Esophagus squamous epithelium (tissue), 5 donors: Measurements from ENCODE around the gene SV2A. TPM values are rescaled to one million over a fixed set of nuclear protein-coding genes. Genes with fewer than 3 reads are reported as not detected.
A peak's percentile ranks its signal among the peaks of the same experiment; 100 is the strongest.

ENCODE experiments used
- DNase-seq: peaks from one replicate; lab custom pipeline; 2025; lab: John Stamatoyannopoulos, UW
- H3K27ac ChIP-seq, 4 donors: fragments of 200-600 bp; sonication (generic); one replicate each; pipeline ENCODE4 v1.5.1; 2016 to 2019; ENCODE audit warnings: mild to moderate bottlenecking in 1 of 4
- H3K27me3 ChIP-seq, 4 donors: fragments of 200-600 bp; sonication (generic); 1 replicate in 3 of 4; 2 replicates in 1 of 4; pipeline versions ENCODE4 v1.5.1 to v1.6.0; 2017 to 2021; ENCODE audit warnings: antibody characterized with exemption in 1 of 4
- H3K36me3 ChIP-seq, 3 donors: fragments of 200-600 bp; sonication (generic); one replicate each; pipeline ENCODE4 v1.5.1; 2016 to 2019
- H3K4me1 ChIP-seq, 3 donors: fragments of 200-600 bp; sonication (generic); one replicate each; pipeline ENCODE4 v1.5.1; 2017 to 2019
- H3K4me3 ChIP-seq, 4 donors: fragments of 200-600 bp; sonication (generic); 1 replicate in 3 of 4; 2 replicates in 1 of 4; pipeline ENCODE4 v1.5.1; 2016 to 2019; ENCODE audit warnings: mild to moderate bottlenecking in 2 of 4, moderate library complexity in 1 of 4
- H3K9me3 ChIP-seq, 3 donors: fragments of 200-600 bp; sonication (generic); one replicate each; pipeline ENCODE4 v1.5.1; 2016 to 2019
- CTCF ChIP-seq, 6 experiments: fragments of 450-650 bp in 4 of 6; fragments of 200-600 bp in 2 of 6; sonication (generic) in 2 of 6; IDR thresholded peaks; one replicate each; pipeline ENCODE4 v1.5.1; 2016 to 2019; ENCODE audit warnings: antibody characterized with exemption in 6 of 6, mild to moderate bottlenecking in 4 of 6, moderate library complexity in 4 of 6
- POLR2A ChIP-seq, 4 donors: fragments of 450-650 bp; IDR thresholded peaks; one replicate each; pipeline ENCODE4 v1.6.1; 2017; ENCODE audit warnings: antibody characterized with exemption in 4 of 4, mild to moderate bottlenecking in 4 of 4, moderate library complexity in 3 of 4
- WGBS, 2 donors: methylation state at CpG; one replicate each; pipeline ENCODE4 v1.1.5; 2018; 5-methylcytosine and 5-hydroxymethylcytosine counted together
- intact Hi-C: fragments of 100-400 bp; cut with DNase I; formaldehyde crosslinking; loops from one replicate; pipeline ENCODE4 v1.15.0; 2022
- total RNA-seq, 4 donors: library from RNA; depleted of rRNA; stranded (reverse); fragments of >200 nt; gene quantifications; one replicate each; pipeline ENCODE4 v1.1.0, GENCODE V29; 2016
- donor health status: DM: yes; HTN: yes; CAD: no.

Gene SV2A
- total RNA-seq, 4 donors from 2014 or later, result 0.11 to 2.1 (median 1.1) TPM

GRCh38 chr1:149916898-149917252, 769 bp downstream of the SV2A start:
- no peaks in the 10 kb centered on the region for H3K9me3 ChIP-seq
- H3K36me3 ChIP-seq, result peaks cover 0 to 5% (median 0%) of the 10 kb centered on the region in 3 donors
- H3K27ac ChIP-seq, result peak overlapping the region in 1 of 4 donors; percentile 29
- H3K27me3 ChIP-seq, result peaks cover 0 to 11% (median 0%) of the 10 kb centered on the region in 4 donors
- 11 to 21% methylated on average over 9 to 10 of the region's 10 CpGs for WGBS, 2 donors
- H3K4me1 ChIP-seq, result peaks cover 6 to 25% (median 11%) of the 10 kb centered on the region in 3 donors
- peak overlapping the region in 3 of 4 donors; percentile 50 to 76 (median 52) for H3K4me3 ChIP-seq
- TF ChIP-seq POLR2A (IDR thresholded peaks at IDR 0.05), result no peak
- TF ChIP-seq CTCF (IDR thresholded peaks at IDR 0.05), result no peak
- intact Hi-C loops, result no loop called here
- DNase-seq, result no peak

- Histone ChIP-seq H3K27me3 (peaks cover 0 to 11% (median 0%) of the 10 kb centered on the region in 4 donors), H3K4me3 (peak overlapping the region in 2 of 4 donors; percentile 52 to 76), H3K27ac (peak overlapping the region in 2 of 4 donors; percentile 28 to 29), H3K4me1 (peaks cover 6 to 25% (median 11%) of the 10 kb centered on the region in 3 donors), H3K36me3 (peaks cover 0 to under 1% (median 0%) of the 10 kb centered on the region in 3 donors), H3K9me3 (no peaks in the 10 kb centered on the region)
- DNase-seq, result no peak
- WGBS, 2 donors, result 100% methylated on average over 1 of the region's 9 CpGs; no CpG with 5 or more reads in 1 of the 2 donors
- intact Hi-C loops, result no loop called here
- TF ChIP-seq POLR2A (IDR thresholded peaks at IDR 0.05), result no peak
- TF ChIP-seq CTCF (IDR thresholded peaks at IDR 0.05), result no peak
These were observed 1.3 kb downstream of the SV2A start for GRCh38 chr1:149916193-149916897.

- TF ChIP-seq CTCF (IDR thresholded peaks at IDR 0.05) (no peak), POLR2A (IDR thresholded peaks at IDR 0.05) (no peak)
- intact Hi-C loops, result no loop called here
- WGBS, 2 donors, result 81 to 88% methylated on average over 8 to 9 of the region's 11 CpGs
- H3K36me3 ChIP-seq, result no peaks in the 10 kb centered on the region
- H3K9me3 ChIP-seq, result no peaks in the 10 kb centered on the region
- peaks cover 6 to 25% (median 11%) of the 10 kb centered on the region in 3 donors for H3K4me1 ChIP-seq
- DNase-seq, result no peak
- peaks cover 0 to 11% (median 0%) of the 10 kb centered on the region in 4 donors for H3K27me3 ChIP-seq
- H3K4me3 ChIP-seq, result no peak overlapping the region
- H3K27ac ChIP-seq, result peak overlapping the region in 2 of 4 donors; percentile 28 to 29
These were observed 2.0 kb downstream of the SV2A start for GRCh38 chr1:149915429-149916192.

GRCh38 chr1:149914545-149914944, 3.1 kb downstream of the SV2A start:
- H3K4me1 ChIP-seq, result peaks cover 6 to 25% (median 11%) of the 10 kb centered on the region in 3 donors

More at GRCh38 chr1:149914545-149914944, 3.1 kb downstream of the SV2A start:
- Histone ChIP-seq H3K4me3 (no peak overlapping the region), H3K27ac (no peak overlapping the region), H3K9me3 (no peaks in the 10 kb centered on the region), H3K36me3 (no peaks in the 10 kb centered on the region), H3K27me3 (peaks cover 0 to 11% (median 0%) of the 10 kb centered on the region in 4 donors)
- intact Hi-C loops, result no loop called here
- 75 to 82% methylated on average over 1 of the region's 1 CpG for WGBS, 2 donors
- no peak for DNase-seq
- no peak for TF ChIP-seq CTCF (IDR thresholded peaks at IDR 0.05)
- no peak for TF ChIP-seq POLR2A (IDR thresholded peaks at IDR 0.05)
